T-helper 17 cell (primary cell): Measurements from ENCODE around the gene CTSS. TPM values are rescaled to one million over a fixed set of nuclear protein-coding genes. Genes with fewer than 3 reads are reported as not detected.
A peak's percentile ranks its signal among the peaks of the same experiment; 100 is the strongest.
"Not testable (repeated sequence)": the region's sequence is repeated elsewhere in the genome, so short reads cannot be mapped to it uniquely, and the experiment has no call there.

Source experiments
- ATAC-seq: fragments of 150-1000 bp; cut with Tn5 transposase; 2 replicates; pipeline ENCODE4 v1.10.0; 2021; ENCODE audit warnings: mild to moderate bottlenecking, moderate library complexity
- DNase-seq, 3 donors: peaks; one replicate each; pipeline versions ENCODE4 v3.0.0 to v3.0.0-alpha.2; 2020 to 2021
- H3K9me3 ChIP-seq: one replicate; pipeline ENCODE4 v1.7.0; 2013; ENCODE audit warnings: low read length, mild to moderate bottlenecking; ENCODE audit not compliant: control insufficient read depth, poor library complexity, severe bottlenecking
- H3K27ac Mint-ChIP-seq: one replicate; pipeline ENCODE4 v1.8.0; 2022; ENCODE audit warnings: mild to moderate bottlenecking, moderate library complexity, mixed read lengths
- H3K27me3 Mint-ChIP-seq: one replicate; pipeline ENCODE4 v1.8.0; 2022; ENCODE audit warnings: mixed read lengths
- H3K36me3 Mint-ChIP-seq: one replicate; pipeline ENCODE4 v1.8.0; 2022; ENCODE audit warnings: low read depth, mixed read lengths
- H3K4me1 Mint-ChIP-seq: one replicate; pipeline ENCODE4 v1.8.0; 2022; ENCODE audit warnings: mild to moderate bottlenecking, mixed read lengths
- H3K4me3 Mint-ChIP-seq: one replicate; pipeline ENCODE4 v1.8.0; 2022; ENCODE audit warnings: mild to moderate bottlenecking, moderate library complexity, mixed read lengths
- total RNA-seq, 4 donors: library from RNA in 2 of 4; stranded (reverse) in 2 of 4; gene quantifications; one replicate each; pipeline ENCODE4 v1.2.3 and lab custom pipeline; 2022 to 2026

Gene CTSS
- total RNA-seq, 2 donors from 2014 or later, result 103 to 139 TPM

GRCh38 chr1:150709031-150709430 lies 56.5 kb downstream of the CTSS start:
- not testable (repeated sequence) for H3K36me3 Mint-ChIP-seq, H3K4me1 Mint-ChIP-seq, DNase-seq, H3K27me3 Mint-ChIP-seq, H3K27ac Mint-ChIP-seq, H3K9me3 ChIP-seq, H3K4me3 Mint-ChIP-seq, ATAC-seq

GRCh38 chr1:150708595-150708994 lies 57.0 kb downstream of the CTSS start:
- Mint-ChIP-seq H3K27ac (no peak overlapping the region), H3K4me1 (peaks cover 2% of the 10 kb centered on the region), H3K27me3 (no peaks in the 10 kb centered on the region), H3K4me3 (no peak overlapping the region), H3K36me3 (no peaks in the 10 kb centered on the region)
- ATAC-seq, result no peak
- no peak for DNase-seq
- H3K9me3 ChIP-seq, result no peaks in the 10 kb centered on the region

- no peak for ATAC-seq
- Mint-ChIP-seq H3K4me1 (no peaks in the 10 kb centered on the region), H3K36me3 (no peaks in the 10 kb centered on the region), H3K27ac (no peak overlapping the region), H3K27me3 (peaks cover 2% of the 10 kb centered on the region), H3K4me3 (no peak overlapping the region)
- DNase-seq, result no peak
- no peaks in the 10 kb centered on the region for H3K9me3 ChIP-seq
These were observed 59.5 kb downstream of the CTSS start for GRCh38 chr1:150706091-150706490.

DNA sequence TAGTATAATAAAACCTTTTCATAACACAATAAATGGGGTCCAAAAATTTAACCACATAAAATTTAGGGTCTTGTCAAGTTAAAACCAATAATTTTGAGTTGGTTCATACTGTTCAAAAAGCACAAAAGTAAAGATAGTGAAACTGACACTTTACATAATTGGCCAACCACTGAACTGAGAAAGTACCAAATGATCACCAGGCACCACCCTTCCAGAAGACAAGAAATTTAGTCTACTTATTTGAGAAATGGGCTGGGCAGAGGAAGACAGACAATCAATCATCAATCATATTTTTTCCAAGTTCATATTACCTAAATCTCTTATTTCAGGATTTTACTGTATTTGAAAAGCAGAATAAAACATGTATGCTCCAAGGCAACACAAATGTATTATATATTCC lies 62.2 kb downstream of the CTSS start:
- no peak overlapping the region for H3K4me3 Mint-ChIP-seq
- H3K27ac Mint-ChIP-seq, result no peak overlapping the region
- peaks cover 3% of the 10 kb centered on the region for H3K36me3 Mint-ChIP-seq
- H3K9me3 ChIP-seq, result no peaks in the 10 kb centered on the region
- peaks cover 9% of the 10 kb centered on the region for H3K27me3 Mint-ChIP-seq
- no peak for DNase-seq
- ATAC-seq, result no peak
- H3K4me1 Mint-ChIP-seq, result peaks cover 3% of the 10 kb centered on the region

GRCh38 chr1:150696995-150697927 lies 68.3 kb downstream of the CTSS start, which contains the start of gene GOLPH3L:
Gene GOLPH3L (minus strand): TSS chr1:150697154. CDS start chr1:150694838, 2,316 bp downstream.
- H3K9me3 ChIP-seq, result no peaks in the 10 kb centered on the region
- Mint-ChIP-seq H3K27ac (peak within 1 kb of the TSS; percentile 90), H3K4me3 (peak within 1 kb of the TSS; percentile 93), H3K4me1 (peaks cover 22% of the 10 kb centered on the region), H3K27me3 (peaks cover 9% of the 10 kb centered on the region), H3K36me3 (peaks cover 5% of the 10 kb centered on the region)
- peak; percentile 99 for ATAC-seq
- peak; percentile 58 to 80 (median 74) for DNase-seq

DNA sequence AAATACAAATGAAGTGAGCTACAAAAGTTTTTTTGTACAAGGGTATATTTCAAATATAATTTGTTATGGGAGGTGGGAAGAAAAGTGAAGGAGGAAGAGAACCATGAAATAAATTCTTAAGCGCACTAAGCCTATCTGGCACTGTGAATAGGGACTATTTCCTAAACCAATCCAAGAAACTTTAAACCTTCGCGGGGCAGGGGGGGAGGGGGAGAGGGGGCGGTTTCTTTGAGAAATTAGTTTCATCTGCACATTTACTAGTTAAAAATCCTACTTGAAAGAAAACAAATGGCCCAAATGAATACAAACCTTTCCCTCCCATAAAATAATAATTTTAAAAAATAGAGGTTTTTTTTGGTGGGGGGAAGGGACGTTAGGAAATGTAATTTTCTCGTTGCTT lies 69.0 kb downstream of the CTSS start:
- ATAC-seq, result no peak
- Mint-ChIP-seq H3K4me3 (peak overlapping the region; percentile 93), H3K4me1 (peaks cover 22% of the 10 kb centered on the region), H3K27me3 (peaks cover 9% of the 10 kb centered on the region), H3K27ac (peak overlapping the region; percentile 90), H3K36me3 (peaks cover 5% of the 10 kb centered on the region)
- H3K9me3 ChIP-seq, result no peaks in the 10 kb centered on the region
- no peak for DNase-seq

- Mint-ChIP-seq H3K27me3 (peaks cover 9% of the 10 kb centered on the region), H3K27ac (peak overlapping the region; percentile 90), H3K36me3 (peaks cover 5% of the 10 kb centered on the region), H3K4me1 (peaks cover 24% of the 10 kb centered on the region), H3K4me3 (peak overlapping the region; percentile 93)
- DNase-seq, result no peak
- ATAC-seq, result no peak
- H3K9me3 ChIP-seq, result no peaks in the 10 kb centered on the region
These were observed 69.4 kb downstream of the CTSS start for GRCh38 chr1:150696162-150696561.

- H3K4me1 Mint-ChIP-seq, result peaks cover 26% of the 10 kb centered on the region
- no peak overlapping the region for H3K27ac Mint-ChIP-seq
- no peak for DNase-seq
- H3K36me3 Mint-ChIP-seq, result peaks cover 5% of the 10 kb centered on the region
- no peaks in the 10 kb centered on the region for H3K9me3 ChIP-seq
- no peak for ATAC-seq
- H3K27me3 Mint-ChIP-seq, result peaks cover 3% of the 10 kb centered on the region
- no peak overlapping the region for H3K4me3 Mint-ChIP-seq
These were observed 70.0 kb downstream of the CTSS start for GRCh38 chr1:150695561-150695960.

DNA sequence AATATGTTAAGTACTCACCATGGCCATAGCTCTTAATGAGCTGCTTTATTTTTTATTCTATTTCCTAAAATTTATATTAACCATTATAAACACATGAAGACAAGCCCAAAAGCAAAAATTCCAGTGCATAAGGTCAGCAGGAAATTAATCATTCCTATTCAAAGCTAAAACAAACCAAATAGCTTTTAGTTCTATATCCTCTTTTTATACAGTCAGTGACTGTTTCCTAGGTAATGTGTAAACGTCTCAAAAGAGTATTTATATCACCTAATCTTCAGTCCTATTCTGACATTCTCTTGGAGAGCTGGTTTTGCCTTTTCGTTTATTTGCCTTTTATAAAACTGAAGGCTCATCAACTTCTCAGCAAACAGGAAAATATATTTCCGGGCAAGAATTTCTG lies 72.9 kb downstream of the CTSS start:
- DNase-seq, result no peak
- Mint-ChIP-seq H3K27ac (peak overlapping the region; percentile 8), H3K4me1 (peaks cover 27% of the 10 kb centered on the region), H3K4me3 (no peak overlapping the region), H3K36me3 (peaks cover 4% of the 10 kb centered on the region), H3K27me3 (no peaks in the 10 kb centered on the region)
- no peak for ATAC-seq
- no peaks in the 10 kb centered on the region for H3K9me3 ChIP-seq

DNA sequence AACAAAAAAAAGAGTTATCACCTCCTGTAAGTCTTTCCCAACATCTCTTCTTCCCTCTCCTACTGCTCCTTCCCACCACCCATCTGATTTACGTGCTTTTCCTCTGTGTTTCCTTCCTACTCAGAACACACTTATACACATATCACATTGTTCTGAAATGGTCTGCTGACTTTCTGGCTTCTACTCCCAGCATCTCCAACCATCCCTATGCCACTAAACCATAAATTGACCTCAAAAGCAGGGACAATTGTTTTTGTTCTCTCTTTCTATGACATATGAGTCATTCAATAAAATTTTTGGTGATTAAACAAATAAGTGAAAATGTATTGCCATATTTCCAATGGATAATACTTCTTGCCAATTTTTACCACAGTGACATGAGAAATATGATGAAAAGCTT lies 76.8 kb downstream of the CTSS start:
- H3K27me3 Mint-ChIP-seq, result no peaks in the 10 kb centered on the region
- H3K4me1 Mint-ChIP-seq, result peaks cover 13% of the 10 kb centered on the region
- ATAC-seq (no peak), DNase-seq (no peak)
- H3K27ac Mint-ChIP-seq, result no peak overlapping the region
- H3K4me3 Mint-ChIP-seq, result no peak overlapping the region
- peaks cover 2% of the 10 kb centered on the region for H3K36me3 Mint-ChIP-seq
- no peaks in the 10 kb centered on the region for H3K9me3 ChIP-seq

DNA sequence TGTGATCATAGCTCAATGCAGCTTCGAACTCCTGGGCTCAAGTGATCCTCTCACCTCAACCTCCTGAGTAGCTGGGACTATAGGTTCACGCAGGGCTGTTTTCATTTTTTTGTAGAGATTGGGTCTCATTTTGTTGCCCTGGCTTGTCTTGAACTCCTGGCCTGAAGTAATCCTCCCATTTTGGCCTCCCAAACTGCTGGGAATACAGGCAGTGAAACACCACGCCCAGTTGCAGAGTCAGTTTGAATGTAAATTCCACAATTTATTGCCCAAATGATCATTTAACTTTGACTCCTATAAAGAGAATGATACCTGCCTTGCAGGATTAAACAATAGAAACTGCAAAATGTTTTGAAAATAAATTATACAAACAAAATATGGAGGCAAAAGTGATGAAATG lies 79.3 kb downstream of the CTSS start:
- Mint-ChIP-seq H3K4me3 (no peak overlapping the region), H3K36me3 (peaks cover 2% of the 10 kb centered on the region), H3K4me1 (peaks cover 14% of the 10 kb centered on the region), H3K27ac (no peak overlapping the region), H3K27me3 (no peaks in the 10 kb centered on the region)
- no peak for ATAC-seq
- no peaks in the 10 kb centered on the region for H3K9me3 ChIP-seq
- DNase-seq, result no peak

DNA sequence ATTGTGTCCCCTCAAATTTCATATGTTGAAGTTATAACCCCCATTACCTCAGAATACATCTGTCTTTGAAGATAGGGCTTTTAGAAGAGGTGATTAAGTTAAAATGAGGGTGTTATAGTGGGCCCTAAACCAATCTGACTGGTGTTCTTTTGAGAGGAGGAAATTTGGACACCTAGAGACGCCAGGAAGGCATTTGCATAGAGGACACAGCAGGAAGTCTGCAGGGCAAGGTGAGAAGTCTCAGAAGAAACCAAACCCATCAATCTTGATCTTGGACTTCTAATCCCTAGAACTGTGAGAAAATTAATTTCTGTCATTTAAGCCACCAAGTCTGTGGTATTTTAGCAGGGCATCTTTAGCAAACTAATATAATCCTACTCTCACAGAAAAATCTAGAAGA lies 81.7 kb downstream of the CTSS start:
- peaks cover 13% of the 10 kb centered on the region for H3K4me1 Mint-ChIP-seq
- H3K27ac Mint-ChIP-seq, result no peak overlapping the region
- DNase-seq (no peak), ATAC-seq (no peak)
- peaks cover 2% of the 10 kb centered on the region for H3K36me3 Mint-ChIP-seq
- H3K4me3 Mint-ChIP-seq, result no peak overlapping the region
- H3K27me3 Mint-ChIP-seq, result no peaks in the 10 kb centered on the region
- H3K9me3 ChIP-seq, result no peaks in the 10 kb centered on the region
